ENCODE data around the gene ENO1.

ENO1 gene

DNA sequence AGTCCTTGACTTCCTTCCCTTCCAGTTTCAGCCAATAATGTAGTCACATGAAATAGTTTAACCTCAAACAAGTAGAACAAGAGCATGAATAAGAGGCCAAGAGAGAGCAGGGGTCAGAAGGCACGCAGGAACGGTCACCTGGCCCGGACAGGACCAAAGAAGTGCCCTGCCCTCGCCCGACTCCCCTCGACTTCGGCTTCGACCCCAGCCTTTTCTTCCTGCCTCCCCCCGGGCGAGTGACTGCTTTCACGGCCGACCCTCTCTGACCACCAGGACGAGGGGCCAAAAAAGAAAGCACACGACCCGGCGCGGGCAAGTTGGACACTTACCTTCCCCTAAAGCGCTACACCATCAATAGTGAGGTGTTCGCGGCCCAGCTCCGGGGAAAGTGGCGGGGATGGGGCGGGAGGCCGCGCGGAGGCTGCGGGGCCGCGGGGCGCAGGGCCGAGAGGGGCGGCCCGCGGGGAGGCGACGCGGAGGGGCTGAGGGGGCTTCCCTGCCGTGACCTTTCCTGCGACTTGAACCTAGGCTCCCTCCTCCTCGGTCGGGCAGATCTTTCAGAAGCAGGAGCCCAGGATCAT lies 61.6 kb downstream of the ENO1 start:
- Histone ChIP-seq H3K4me3 (ENCODE audit: low read length) (peak overlapping the region; percentile 89), H3K27me3 (replicated peaks; ENCODE audit: control insufficient read depth, insufficient read depth, low read length) (no peaks in the 10 kb centered on the region), H3K9ac (ENCODE audit: low read length) (peak overlapping the region; percentile 98), H3K36me3 (ENCODE audit: control insufficient read depth, insufficient read depth, low read length, severe bottlenecking) (no peaks in the 10 kb centered on the region), H3K4me1 (ENCODE audit: control insufficient read depth, insufficient read depth, low read length) (peaks cover 36% of the 10 kb centered on the region), H3K9me3 (ENCODE audit: control insufficient read depth, low read length) (no peaks in the 10 kb centered on the region)
- DNase-seq (ENCODE audit: low read depth), result peak; percentile 40

DNA sequence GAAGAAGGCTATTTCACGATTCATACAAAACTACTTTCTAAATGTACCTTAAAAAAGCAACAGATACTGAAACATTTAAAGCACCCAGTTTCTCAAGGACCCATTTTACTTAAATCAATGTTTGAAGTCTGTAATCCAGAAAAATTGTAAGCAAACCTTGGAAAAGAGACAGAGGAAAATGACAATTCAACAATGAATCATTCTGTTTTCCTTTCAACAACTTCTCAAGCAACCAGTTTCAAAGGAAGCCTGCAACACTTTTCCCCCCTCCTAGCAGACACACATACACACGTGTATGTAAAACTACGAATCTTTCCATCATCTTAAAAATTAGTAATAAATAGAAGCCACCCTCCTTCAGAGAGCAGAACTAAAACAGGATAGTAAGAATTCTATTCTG lies 62.2 kb downstream of the ENO1 start:
- Histone ChIP-seq H3K9ac (ENCODE audit: low read length) (peak overlapping the region; percentile 98), H3K27me3 (replicated peaks; ENCODE audit: control insufficient read depth, insufficient read depth, low read length) (no peaks in the 10 kb centered on the region), H3K4me3 (ENCODE audit: low read length) (peak overlapping the region; percentile 89), H3K4me1 (ENCODE audit: control insufficient read depth, insufficient read depth, low read length) (peaks cover 36% of the 10 kb centered on the region), H3K36me3 (ENCODE audit: control insufficient read depth, insufficient read depth, low read length, severe bottlenecking) (no peaks in the 10 kb centered on the region), H3K9me3 (ENCODE audit: control insufficient read depth, low read length) (no peaks in the 10 kb centered on the region)
- DNase-seq (ENCODE audit: low read depth), result peak; percentile 62

DNA sequence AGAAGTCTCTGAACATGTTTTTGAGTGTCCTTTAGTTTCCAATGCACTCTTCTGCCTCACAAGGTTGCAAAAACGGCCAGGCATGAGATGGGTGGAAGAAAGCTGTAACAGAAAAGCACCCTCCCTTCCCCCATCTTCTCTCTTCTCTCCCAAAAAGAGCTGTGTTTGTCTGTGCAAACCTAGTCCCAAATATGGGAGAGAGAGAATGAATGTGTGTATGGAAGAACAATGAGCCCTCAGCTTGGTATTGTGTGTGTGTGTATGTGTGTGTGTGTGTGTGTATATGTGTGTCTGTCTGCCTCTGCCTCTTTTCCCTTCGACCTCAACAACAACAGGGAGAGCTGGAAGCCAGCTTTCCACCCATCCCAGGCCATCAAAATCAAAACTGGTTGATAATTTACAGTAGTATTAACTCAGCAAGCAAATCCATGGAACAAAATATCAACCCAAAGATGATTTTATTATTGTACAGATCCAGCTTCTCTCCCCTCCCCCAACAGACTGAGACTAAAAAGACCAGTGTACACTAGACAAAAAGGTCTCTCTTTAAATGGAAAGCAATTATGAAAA lies 62.8 kb downstream of the ENO1 start:
- Histone ChIP-seq H3K4me1 (ENCODE audit: control insufficient read depth, insufficient read depth, low read length) (peaks cover 36% of the 10 kb centered on the region), H3K4me3 (ENCODE audit: low read length) (peak overlapping the region; percentile 89), H3K27me3 (replicated peaks; ENCODE audit: control insufficient read depth, insufficient read depth, low read length) (no peaks in the 10 kb centered on the region), H3K9ac (ENCODE audit: low read length) (peak overlapping the region; percentile 98), H3K36me3 (ENCODE audit: control insufficient read depth, insufficient read depth, low read length, severe bottlenecking) (no peaks in the 10 kb centered on the region), H3K9me3 (ENCODE audit: control insufficient read depth, low read length) (no peaks in the 10 kb centered on the region)
- peak; percentile 38 for DNase-seq (ENCODE audit: low read depth)

DNA sequence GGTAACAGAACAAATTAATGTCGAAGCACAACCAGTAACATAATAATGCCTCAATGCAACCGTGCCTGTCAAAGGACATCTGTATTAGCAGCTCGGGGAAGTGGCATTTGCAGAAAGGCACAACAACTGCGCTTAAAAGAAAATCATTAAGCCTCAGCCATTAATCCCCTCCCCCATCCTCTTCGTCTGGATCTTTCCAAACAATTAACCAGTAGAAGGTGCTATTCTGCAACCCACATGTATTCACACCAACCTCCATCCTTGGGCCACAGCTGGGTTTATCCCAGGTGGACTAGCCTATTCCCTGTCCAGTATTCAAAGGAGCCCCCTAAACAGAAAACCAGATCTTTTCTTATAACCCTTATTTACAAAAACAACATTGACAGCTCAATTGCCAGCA lies 63.6 kb downstream of the ENO1 start:
- Histone ChIP-seq H3K4me1 (ENCODE audit: control insufficient read depth, insufficient read depth, low read length) (peaks cover 36% of the 10 kb centered on the region), H3K4me3 (ENCODE audit: low read length) (no peak overlapping the region), H3K9me3 (ENCODE audit: control insufficient read depth, low read length) (no peaks in the 10 kb centered on the region), H3K9ac (ENCODE audit: low read length) (no peak overlapping the region), H3K36me3 (ENCODE audit: control insufficient read depth, insufficient read depth, low read length, severe bottlenecking) (no peaks in the 10 kb centered on the region), H3K27me3 (replicated peaks; ENCODE audit: control insufficient read depth, insufficient read depth, low read length) (no peaks in the 10 kb centered on the region)
- no peak for DNase-seq (ENCODE audit: low read depth)

DNA sequence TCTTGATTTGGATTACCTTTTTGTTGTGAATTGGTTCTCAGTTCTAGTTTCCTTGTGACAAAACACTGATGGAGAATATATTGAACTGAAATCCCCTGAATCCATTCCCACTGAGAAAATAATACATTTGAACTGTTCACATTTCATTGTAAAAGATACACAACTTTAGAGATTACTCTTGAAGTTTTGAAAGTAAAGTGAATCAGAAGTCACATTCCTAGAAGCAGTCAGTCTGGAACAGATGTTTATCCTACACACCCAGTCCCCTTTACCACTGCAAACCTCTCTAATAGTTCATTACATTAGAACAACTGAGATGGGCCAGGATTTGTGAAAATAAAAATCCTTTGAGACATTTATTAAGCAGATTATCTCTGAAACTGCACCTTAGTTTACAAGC lies 64.5 kb downstream of the ENO1 start:
- Histone ChIP-seq H3K9me3 (ENCODE audit: control insufficient read depth, low read length) (no peaks in the 10 kb centered on the region), H3K9ac (ENCODE audit: low read length) (no peak overlapping the region), H3K4me1 (ENCODE audit: control insufficient read depth, insufficient read depth, low read length) (peaks cover 36% of the 10 kb centered on the region), H3K36me3 (ENCODE audit: control insufficient read depth, insufficient read depth, low read length, severe bottlenecking) (no peaks in the 10 kb centered on the region), H3K4me3 (ENCODE audit: low read length) (no peak overlapping the region), H3K27me3 (replicated peaks; ENCODE audit: control insufficient read depth, insufficient read depth, low read length) (no peaks in the 10 kb centered on the region)
- DNase-seq (ENCODE audit: low read depth), result peak; percentile 52

DNA sequence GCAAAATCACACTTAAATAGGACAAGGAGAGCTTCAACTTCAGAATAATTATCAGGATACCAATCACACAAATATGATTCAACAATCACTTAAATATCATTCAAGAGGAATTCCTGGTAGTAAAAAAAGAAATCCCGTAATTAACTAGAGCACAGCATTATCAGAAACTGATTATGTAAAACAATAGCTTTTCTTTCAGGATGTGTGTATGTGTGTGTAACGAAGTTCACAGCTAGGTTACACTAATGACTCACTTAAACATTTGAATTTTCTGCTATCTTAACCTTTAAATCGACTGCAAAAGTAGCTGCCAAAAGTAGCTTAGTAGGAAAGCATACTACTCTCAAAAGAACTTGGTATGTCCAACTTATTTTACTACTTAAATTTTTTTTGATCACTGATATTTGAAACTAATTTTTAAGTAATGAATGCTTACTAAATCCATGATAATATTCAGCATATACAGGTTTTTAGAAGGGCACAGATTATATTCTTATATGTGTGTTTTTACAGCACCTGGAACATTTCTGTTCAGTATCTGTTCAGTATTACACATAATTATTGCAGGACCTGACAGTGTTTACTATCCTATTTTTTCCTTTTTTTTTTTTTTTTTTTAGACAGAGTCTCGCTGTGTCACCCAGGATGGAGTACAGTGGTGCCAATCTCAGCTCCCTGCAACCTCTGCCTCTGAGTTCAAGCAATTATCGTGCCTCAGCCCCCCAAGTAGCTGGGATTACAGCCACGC lies 65.3 kb downstream of the ENO1 start:
- H3K9ac ChIP-seq (ENCODE audit: low read length), result no peak overlapping the region
- DNase-seq (ENCODE audit: low read depth), result no peak
- H3K36me3 ChIP-seq (ENCODE audit: control insufficient read depth, insufficient read depth, low read length, severe bottlenecking), result no peaks in the 10 kb centered on the region
- H3K9me3 ChIP-seq (ENCODE audit: control insufficient read depth, low read length), result no peaks in the 10 kb centered on the region
- H3K27me3 ChIP-seq (replicated peaks; ENCODE audit: control insufficient read depth, insufficient read depth, low read length), result no peaks in the 10 kb centered on the region
- no peak overlapping the region for H3K4me3 ChIP-seq (ENCODE audit: low read length)
- H3K4me1 ChIP-seq (ENCODE audit: control insufficient read depth, insufficient read depth, low read length), result peaks cover 36% of the 10 kb centered on the region

DNA sequence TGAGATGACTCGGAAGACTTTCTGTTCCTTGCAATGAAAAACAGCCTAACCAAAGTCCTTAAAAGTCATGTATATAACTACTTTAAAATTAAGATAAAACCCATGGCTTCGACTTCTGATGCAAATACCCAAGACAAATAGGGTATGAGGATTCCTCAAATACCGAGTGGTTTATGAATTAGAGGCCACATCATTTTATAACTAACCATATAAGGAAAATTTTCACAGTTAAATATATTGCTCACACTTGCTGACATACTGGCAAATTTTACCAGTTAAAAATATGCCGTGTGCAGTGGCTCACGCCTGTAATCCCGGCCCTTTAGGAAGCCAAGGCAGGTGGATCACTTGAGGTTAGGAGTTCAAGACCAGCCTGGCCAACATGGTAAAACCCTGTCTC lies 66.4 kb downstream of the ENO1 start:
- H3K27me3 ChIP-seq (replicated peaks; ENCODE audit: control insufficient read depth, insufficient read depth, low read length), result no peaks in the 10 kb centered on the region
- no peak overlapping the region for H3K4me3 ChIP-seq (ENCODE audit: low read length)
- DNase-seq (ENCODE audit: low read depth), result no peak
- no peak overlapping the region for H3K9ac ChIP-seq (ENCODE audit: low read length)
- peaks cover 35% of the 10 kb centered on the region for H3K4me1 ChIP-seq (ENCODE audit: control insufficient read depth, insufficient read depth, low read length)
- H3K9me3 ChIP-seq (ENCODE audit: control insufficient read depth, low read length), result no peaks in the 10 kb centered on the region
- no peaks in the 10 kb centered on the region for H3K36me3 ChIP-seq (ENCODE audit: control insufficient read depth, insufficient read depth, low read length, severe bottlenecking)
